HG02840 (cell line): Measurements from ENCODE around the gene SLC29A3.

ENCODE experiments used
- ATAC-seq: cut with Tn5 transposase; IDR thresholded peaks from one replicate; pipeline ENCODE4 v1.9.1; 2021; ENCODE audit warnings: mild to moderate bottlenecking, moderate library complexity, moderate number of reproducible peaks; ENCODE audit not compliant: unreplicated experiment, low FRiP score

The SLC29A3 gene

DNA sequence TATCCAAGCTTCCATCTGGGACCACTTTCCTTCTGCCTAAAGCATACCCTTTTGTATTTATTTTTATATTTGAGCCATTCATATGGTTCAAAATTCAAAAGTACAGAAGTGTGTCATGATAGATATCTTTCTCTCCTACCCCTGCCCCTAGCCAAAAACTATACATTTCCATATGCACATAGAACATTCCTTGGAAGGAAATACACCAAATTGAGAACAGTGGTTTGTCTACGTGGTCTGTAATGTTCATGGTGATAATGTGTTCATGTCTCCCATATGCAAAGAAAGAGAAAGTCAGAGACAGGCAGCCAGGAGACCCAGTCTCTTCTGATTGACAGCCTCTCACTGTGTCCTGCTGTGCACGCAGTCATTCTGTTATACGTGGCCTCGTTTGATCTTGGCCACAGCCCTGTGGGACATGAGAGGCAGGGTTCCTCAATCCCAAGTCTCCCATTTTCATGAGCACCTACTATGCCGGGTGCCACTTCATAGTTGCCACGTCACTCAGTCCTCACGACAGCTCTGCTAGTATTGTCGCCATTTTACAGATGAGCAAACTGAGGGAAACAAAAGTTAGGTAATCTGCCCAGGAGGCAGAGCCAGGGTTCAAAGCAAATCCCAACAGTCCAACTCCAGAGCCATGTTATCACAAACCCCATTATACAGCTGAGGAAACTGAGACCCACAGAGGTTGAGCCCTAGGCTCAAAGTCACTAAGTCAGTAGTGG is 69.7 kb downstream of the SLC29A3 start:
- ATAC-seq = no peak

GRCh38 chr10:71389768-71390460 is 70.9 kb downstream of the SLC29A3 start:
- ATAC-seq = no peak

DNA sequence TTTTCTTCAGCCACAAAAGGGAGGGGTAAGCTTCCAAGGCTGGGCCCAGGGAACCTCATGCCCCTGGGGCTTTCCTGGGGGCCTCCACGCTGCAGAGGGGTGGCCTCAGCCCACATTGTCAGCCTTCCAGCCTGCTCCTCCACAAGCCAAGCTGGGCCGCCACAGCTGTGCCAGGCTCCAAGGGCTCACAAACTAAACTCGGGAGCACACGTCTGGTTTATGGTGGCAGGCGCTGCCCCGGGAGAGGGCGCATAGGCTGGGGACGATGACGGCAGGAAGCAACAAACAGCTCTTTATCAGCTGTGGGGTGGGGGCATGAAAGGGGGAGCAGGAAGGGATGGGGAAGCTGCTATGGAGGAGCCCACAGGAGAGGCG is 71.4 kb downstream of the SLC29A3 start:
- no peak for ATAC-seq

DNA sequence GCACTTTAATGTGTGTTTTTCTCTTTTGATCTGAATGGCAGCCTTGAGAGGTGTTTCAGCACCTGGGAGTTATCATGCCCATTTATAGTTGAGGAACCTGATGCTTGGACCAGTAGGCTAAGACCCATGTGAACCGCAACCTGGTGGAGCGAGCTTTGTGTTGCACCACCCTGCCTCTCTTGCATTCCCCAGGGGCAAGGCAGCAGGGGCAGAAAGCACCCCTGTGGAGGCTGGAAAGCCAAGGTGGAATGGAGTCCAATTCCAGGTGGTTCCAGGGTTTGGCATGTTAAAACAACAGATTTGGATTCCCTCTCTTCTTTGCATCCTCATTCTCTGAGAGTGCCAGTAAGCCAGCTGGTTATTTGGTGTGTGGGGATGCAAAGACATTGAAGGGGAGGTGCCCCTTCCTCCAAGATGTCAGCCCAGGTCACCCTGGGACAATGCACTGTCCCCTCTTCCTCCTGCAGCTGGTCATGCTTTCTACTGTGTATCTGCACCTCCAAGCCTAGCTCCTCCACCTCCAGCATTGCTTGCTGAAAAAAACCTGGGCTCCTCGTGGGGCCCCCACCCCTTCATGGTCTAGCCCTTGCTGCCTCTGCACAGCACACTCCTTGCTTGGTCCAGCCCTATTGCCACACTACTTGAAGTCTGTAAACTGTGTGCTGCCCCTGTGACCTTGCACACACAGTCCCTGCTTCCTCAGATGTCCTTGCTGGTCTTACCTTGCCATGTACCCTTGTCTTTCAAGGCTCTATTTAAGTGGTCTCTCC is 72.0 kb downstream of the SLC29A3 start:
- ATAC-seq = no peak

DNA sequence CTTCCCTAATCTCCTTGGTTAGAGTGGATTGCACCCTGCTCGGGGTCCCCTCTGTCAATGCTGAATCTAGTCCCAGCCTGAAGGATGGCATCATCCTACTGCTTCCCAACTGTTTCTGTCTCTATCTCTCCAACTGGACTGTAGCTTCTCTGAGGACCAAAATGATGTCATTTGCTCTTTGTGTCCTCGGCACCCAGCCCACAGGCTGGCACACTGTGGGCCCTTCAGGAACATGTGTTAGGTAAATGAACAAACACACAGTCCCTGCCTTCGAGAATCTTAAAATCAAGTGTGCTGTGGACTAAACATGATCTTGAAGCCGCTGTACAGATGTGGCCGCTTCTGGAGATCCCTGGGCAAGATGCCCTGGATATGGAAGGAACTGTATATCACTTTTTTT is 72.6 kb downstream of the SLC29A3 start:
- ATAC-seq = no peak

- no peak for ATAC-seq
Observed at GRCh38 chr10:71392292-71392691, 73.2 kb downstream of the SLC29A3 start.

- ATAC-seq = no peak
Observed at GRCh38 chr10:71392791-71393781, 74.0 kb downstream of the SLC29A3 start.

- no peak for ATAC-seq
Observed at GRCh38 chr10:71393841-71394475, 74.9 kb downstream of the SLC29A3 start.

DNA sequence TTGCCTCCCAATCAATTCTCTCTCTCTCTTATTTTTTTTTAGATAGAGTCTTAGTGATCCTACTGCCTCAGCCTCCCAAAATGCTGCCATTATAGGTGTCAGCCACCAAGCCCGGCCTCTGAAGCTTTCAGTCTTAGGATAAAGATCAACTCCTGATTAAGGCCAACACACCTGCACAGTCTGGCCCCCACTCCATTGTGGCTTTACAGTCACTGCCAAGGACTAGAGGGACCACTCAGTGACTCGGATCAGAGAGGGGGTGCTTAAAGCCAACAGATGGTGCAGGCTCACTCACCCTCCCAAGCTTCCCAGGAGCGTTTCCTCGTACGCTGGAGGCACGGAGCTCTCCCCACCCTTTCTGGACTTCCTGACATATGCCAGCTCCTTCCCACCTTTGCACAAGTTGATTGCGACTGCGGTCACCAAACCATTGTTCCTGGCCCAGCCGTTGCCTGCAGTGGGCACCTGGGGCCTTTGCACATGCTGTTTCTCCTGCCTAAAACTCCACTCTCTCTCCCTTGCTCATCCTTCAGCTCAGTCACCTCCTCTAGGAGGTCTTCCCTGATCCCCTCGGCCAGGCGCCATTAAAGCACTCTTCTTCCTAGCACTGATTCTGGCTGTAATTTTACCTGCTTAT is 76.0 kb downstream of the SLC29A3 start:
- no peak for ATAC-seq

- no peak for ATAC-seq
Observed at GRCh38 chr10:71395621-71396020, 76.6 kb downstream of the SLC29A3 start.

GRCh38 chr10:71396084-71396710 is 77.1 kb downstream of the SLC29A3 start:
- no peak for ATAC-seq

- no peak for ATAC-seq
Observed at GRCh38 chr10:71396711-71397295, 77.7 kb downstream of the SLC29A3 start, which contains the start of gene CDH23. Gene CDH23 (plus strand): TSS chr10:71396920. CDS start chr10:71439832, 42,912 bp downstream.

- no peak for ATAC-seq
Observed at GRCh38 chr10:71397296-71398212, 78.5 kb downstream of the SLC29A3 start.

DNA sequence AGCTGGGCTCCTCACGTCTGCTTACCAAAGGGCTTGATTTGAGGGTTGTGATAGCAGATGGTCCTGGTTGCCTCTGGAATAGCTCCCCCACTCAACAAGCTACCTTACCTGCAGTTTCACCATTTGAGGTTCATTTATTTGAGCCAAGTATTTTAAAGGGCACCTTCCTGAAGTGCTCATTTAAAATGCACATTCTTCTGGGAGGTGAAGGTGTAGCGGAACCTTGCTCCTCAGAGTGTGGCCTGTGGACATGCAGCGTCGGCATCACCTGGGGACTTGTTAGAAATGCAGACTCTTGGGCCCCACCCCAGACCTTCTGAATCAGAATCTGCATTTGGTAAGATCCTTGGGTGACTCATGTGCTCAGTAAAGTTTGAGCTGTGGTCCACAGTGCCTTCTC is 79.9 kb downstream of the SLC29A3 start:
- ATAC-seq = no peak

GRCh38 chr10:71399946-71400345 is 80.9 kb downstream of the SLC29A3 start:
- ATAC-seq = no peak

DNA sequence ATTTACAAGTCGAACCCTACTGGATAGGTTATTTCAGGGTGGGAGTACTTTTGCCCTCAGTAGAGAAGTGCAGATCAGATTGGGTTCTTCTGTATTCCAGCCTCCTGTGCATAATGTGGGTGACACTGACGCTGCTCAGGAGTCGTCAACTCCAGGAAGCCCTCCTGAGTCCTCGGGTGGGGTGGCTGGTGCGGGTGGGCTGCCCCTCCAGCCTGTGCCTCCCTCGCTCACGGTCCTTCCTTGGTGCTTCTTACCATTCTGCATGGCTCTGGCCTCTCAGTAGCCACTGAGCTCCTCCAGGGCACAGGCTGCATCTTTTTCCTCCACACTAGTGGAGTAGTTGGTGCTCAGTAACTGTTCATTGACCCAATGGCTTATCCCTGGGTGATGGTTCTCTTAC is 82.0 kb downstream of the SLC29A3 start:
- ATAC-seq = no peak

DNA sequence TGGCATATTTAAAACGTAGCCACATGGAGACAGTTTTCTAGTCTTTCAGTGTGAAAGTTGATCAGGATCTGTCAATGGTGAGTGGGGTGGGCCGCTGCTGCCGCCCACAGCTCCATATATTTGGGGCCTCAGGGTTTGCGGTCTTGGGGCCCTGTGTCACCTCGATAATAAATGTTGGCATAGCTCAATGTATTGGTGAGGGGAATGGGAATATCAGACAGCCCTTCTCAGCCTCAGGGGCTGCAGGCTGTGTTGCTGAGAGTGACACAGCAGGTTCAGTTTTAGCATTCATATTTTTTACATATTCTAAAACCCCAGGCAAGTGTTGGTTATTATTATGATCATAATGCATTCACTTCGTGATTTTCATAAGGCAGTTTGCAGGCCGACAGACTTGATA is 82.9 kb downstream of the SLC29A3 start:
- ATAC-seq = no peak
